ENCODE measurements around the gene GPR17.

Gene GPR17

DNA sequence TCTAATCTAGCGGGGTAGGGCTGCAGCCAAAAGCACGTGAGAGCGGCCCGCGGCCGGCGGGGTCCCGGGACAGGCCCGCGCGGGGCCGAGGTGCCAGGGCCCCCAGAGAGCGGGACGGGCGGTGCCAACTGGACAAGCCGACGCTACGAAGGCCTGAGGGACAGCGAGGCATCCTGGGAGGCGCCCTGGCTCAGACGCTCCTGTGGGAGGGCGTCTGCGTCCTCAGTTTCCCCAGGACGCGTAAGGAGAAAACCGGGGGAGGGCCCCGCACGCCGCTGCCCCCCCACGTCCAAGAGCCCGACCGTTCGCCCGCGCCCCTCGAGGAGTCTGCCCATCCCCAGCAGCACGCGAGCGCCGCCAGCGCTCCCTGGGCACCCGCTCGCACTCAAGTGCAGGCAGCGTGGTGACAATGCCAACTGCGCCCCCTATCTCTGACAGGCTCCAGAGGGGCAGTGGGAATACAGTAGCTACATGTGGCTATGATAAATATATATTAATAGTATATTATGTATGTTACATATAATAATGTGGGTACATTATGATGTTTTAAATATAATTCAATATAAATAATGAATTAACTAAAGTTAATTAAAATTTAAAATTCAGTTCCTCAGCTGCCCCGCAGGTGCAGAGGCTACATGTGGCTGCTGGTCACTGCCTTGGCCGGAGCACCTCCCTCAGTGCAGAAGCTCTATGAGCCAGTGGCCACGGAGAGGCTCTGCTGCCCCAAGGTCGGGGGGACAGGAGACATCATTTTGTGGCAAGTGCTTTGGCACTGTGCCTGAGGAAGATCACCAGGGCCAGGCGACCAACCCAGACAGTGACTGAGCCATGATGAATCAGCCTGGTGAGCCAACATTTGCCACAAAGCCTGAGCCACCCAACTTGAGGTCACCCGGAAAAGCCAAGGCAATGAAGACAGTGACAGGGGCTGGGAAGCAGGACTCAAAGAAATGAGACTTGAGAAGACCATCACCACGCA is 49.8 kb downstream of the GPR17 start:
- DNase-seq, result peak; percentile 58

DNA sequence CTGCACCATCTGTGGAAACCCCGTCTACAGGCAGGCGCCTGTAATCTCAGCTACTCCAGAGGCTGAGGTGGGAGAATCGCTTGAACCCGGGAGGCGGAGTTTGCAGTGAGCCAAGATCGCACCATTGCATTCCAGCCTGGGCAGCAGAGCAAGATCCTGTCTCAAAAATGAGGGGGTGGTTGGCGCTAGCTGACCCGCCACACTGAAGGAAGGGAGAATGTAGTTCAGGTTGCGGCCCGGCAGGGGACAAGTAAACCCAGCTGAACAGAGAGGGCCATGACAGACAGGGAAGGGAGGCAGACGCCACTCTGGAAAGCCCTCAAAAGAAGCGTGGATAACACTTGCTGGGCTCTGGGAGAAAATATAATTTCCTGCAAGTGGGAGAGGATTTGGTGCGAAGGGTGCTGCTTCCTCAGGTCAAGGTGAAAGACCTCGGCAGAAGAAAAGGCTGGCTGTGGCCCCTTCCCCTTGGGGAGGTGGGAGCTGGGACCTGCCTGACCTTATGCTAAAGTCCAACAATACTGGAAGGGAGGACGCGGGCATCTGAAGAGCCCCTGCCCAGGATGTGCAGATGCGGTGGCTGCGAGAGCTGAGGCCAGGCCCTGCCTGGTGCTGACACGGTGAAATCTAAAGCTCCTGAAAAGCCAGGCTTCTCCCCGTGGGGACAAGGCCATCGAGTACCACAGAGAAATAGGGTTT is 51.7 kb downstream of the GPR17 start:
- no peak for DNase-seq

- no peak for DNase-seq
Measured at GRCh38 chr2:127698553-127699355, 52.8 kb downstream of the GPR17 start.

- no peak for DNase-seq
Measured at GRCh38 chr2:127700527-127701192, 54.7 kb downstream of the GPR17 start.

- peak; percentile 88 for DNase-seq
Measured at GRCh38 chr2:127701193-127701650, 55.3 kb downstream of the GPR17 start, which contains the start of gene SFT2D3. Gene SFT2D3, plus strand, starts transcription at chr2:127701497. Its CDS starts 32 bp downstream, at chr2:127701529.

- DNase-seq, result peak; percentile 79
Measured at GRCh38 chr2:127701651-127702394, 55.9 kb downstream of the GPR17 start.
